Gastrocnemius medialis (tissue), 4 donors: ENCODE measurements around the gene CAB39.

Experiments
- CTCF ChIP-seq, 5 experiments: fragments of 450-650 bp in 3 of 5; fragments of 200-600 bp in 2 of 5; sonication (generic) in 2 of 5; IDR thresholded peaks in 4 of 5; conservative IDR thresholded peaks in 1 of 5; 1 replicate in 4 of 5; 2 replicates in 1 of 5; pipeline ENCODE4 v1.5.1; 2016 to 2019; ENCODE audit warnings: antibody characterized with exemption in 5 of 5, mild to moderate bottlenecking in 3 of 5, moderate library complexity in 3 of 5
- POLR2A ChIP-seq, 2 donors: fragments of 450-650 bp; IDR thresholded peaks; one replicate each; pipeline ENCODE4 v1.6.1; 2017; ENCODE audit warnings: antibody characterized with exemption in 2 of 2, mild to moderate bottlenecking in 2 of 2, moderate library complexity in 2 of 2

- TF ChIP-seq POLR2A (IDR thresholded peaks at IDR 0.05) = no peak
- TF ChIP-seq CTCF (IDR thresholded peaks at IDR 0.05 in 4 of 5, conservative IDR thresholded peaks at IDR 0.05 in 1 of 5) = no peak
Measured at GRCh38 chr2:230701308-230701707, 11.3 kb upstream of the CAB39 start.
